HL-60/S4 (cell line): ENCODE data around the gene CDC20B.
"Not testable (repeated sequence)": the region's sequence is repeated elsewhere in the genome, so short reads cannot be mapped to it uniquely, and the experiment has no call there.

Source experiments
- in situ Hi-C: fragments of 300-500 bp; cut with MboI; formaldehyde crosslinking; loops from 2 replicates; pipeline ENCODE4 v1.14.3; 2022; ENCODE audit warnings: low sequenced_read_pairs

Gene CDC20B

GRCh38 chr5:55160493-55161209, 12.3 kb downstream of the CDC20B start:
- in situ Hi-C loops: no loop called here

- in situ Hi-C loops: no loop called here
Measured at GRCh38 chr5:55159763-55160492, 13.0 kb downstream of the CDC20B start, which contains the start of gene GPX8. TSS of gene GPX8 (plus strand) at chr5:55160171. CDS start at chr5:55160193, 22 bp downstream.

- in situ Hi-C loops: no loop called here
Measured at GRCh38 chr5:55154873-55155272, 18.1 kb downstream of the CDC20B start.

GRCh38 chr5:55151923-55152842, 20.8 kb downstream of the CDC20B start:
- in situ Hi-C loops: no loop called here

GRCh38 chr5:55149308-55149795, 23.6 kb downstream of the CDC20B start:
- in situ Hi-C loops: loop anchor here (25.0 kb wide), 1 partner anchor 212 kb away; no protein-coding TSS in a partner anchor

- in situ Hi-C loops: loop anchor here (25.0 kb wide), 1 partner anchor 209 kb away; no protein-coding TSS in a partner anchor
Measured at GRCh38 chr5:55146543-55147151, 26.3 kb downstream of the CDC20B start.

- in situ Hi-C loops: loop anchor here (25.0 kb wide), 1 partner anchor 209 kb away; no protein-coding TSS in a partner anchor
Measured at GRCh38 chr5:55146080-55146479, 26.9 kb downstream of the CDC20B start.

- in situ Hi-C loops: loop anchor here (25.0 kb wide), 1 partner anchor 206 kb away; no protein-coding TSS in a partner anchor
Measured at GRCh38 chr5:55143624-55144023, 29.4 kb downstream of the CDC20B start.

GRCh38 chr5:55141945-55142690, 30.9 kb downstream of the CDC20B start:
- in situ Hi-C loops: loop anchor here (25.0 kb wide), 1 partner anchor 205 kb away; no protein-coding TSS in a partner anchor

GRCh38 chr5:55140908-55141665, 31.9 kb downstream of the CDC20B start:
- in situ Hi-C loops: loop anchor here (25.0 kb wide), 1 partner anchor 204 kb away; no protein-coding TSS in a partner anchor

- in situ Hi-C loops: loop anchor here (25.0 kb wide), 1 partner anchor 199 kb away; no protein-coding TSS in a partner anchor
Measured at GRCh38 chr5:55136521-55136920, 36.5 kb downstream of the CDC20B start.

- in situ Hi-C loops: loop anchor here (25.0 kb wide), 1 partner anchor 197 kb away; no protein-coding TSS in a partner anchor
Measured at GRCh38 chr5:55134053-55134722, 38.8 kb downstream of the CDC20B start.

- in situ Hi-C loops: no loop called here
Measured at GRCh38 chr5:55123365-55123764, 49.6 kb downstream of the CDC20B start.

GRCh38 chr5:55114061-55114460, 58.9 kb downstream of the CDC20B start:
- in situ Hi-C loops: no loop called here

GRCh38 chr5:55113327-55113726, 59.6 kb downstream of the CDC20B start:
- in situ Hi-C loops: no loop called here

- in situ Hi-C loops: no loop called here
Measured at GRCh38 chr5:55110217-55110616, 62.8 kb downstream of the CDC20B start.

- in situ Hi-C loops: no loop called here
Measured at GRCh38 chr5:55108661-55109060, 64.3 kb downstream of the CDC20B start.

GRCh38 chr5:55105976-55106375, 67.0 kb downstream of the CDC20B start:
- in situ Hi-C loops: not testable (repeated sequence)
